ENCODE measurements around the gene NHSL2.
A peak's percentile ranks its signal among the peaks of the same experiment; 100 is the strongest.

Gene NHSL2

DNA sequence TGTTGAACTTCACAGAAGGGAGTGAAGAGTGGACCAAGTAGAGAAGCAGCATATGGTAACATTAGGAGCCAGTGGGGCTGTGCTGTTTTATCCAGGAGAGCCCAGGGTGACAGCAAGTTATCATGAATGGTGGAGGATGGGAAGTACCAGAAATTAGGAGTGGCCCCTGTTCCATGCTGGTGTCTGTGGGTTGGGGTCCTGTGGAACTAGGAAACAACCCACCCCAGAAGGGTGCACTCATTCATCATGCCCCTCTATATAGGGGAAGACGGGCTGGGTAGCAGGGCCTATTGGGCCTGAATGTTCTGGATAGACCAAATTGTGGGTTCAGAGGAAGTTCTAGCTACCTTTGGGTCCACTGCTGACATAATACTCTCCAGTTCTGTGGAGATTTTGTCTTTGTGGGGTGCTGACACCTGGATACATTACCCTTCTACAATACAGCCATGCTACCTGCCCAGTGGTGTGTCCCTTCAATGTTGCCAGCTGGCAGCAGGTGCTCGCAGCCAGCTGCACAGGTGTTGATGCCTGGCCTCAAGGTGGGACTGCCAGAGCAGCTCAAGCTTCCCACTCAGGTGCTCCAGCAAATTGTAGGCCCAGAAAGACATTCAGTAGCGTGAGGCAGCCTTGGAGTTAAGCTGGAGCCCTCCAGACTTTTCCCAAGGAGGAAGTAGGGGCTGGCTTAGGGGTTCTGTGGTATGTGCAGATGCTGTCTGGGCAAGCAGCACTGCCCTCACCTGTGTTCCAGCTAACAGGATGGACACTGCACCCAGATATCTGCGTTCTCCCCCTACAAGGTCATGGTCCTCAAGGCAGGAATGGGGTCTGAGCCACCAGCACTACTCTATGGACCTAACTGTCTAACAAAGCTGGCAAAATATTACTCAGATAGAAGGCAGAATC, 106.5 kb downstream of the NHSL2 start:
- H3K9me3 Mint-ChIP-seq: no peaks in the 10 kb centered on the region
- H3K4me1 Mint-ChIP-seq: no peaks in the 10 kb centered on the region
- no peak for DNase-seq (ENCODE audit: low spot score in 2 of 2)
- H3K27me3 Mint-ChIP-seq: no peaks in the 10 kb centered on the region
- no peak for ATAC-seq (replicated peaks; ENCODE audit: extremely low read depth, poor library complexity, severe bottlenecking)
- no peak overlapping the region for H3K4me3 Mint-ChIP-seq
- H3K36me3 Mint-ChIP-seq (ENCODE audit: insufficient read depth): no peaks in the 10 kb centered on the region
- H3K27ac Mint-ChIP-seq (ENCODE audit: low read depth): no peak overlapping the region

DNA sequence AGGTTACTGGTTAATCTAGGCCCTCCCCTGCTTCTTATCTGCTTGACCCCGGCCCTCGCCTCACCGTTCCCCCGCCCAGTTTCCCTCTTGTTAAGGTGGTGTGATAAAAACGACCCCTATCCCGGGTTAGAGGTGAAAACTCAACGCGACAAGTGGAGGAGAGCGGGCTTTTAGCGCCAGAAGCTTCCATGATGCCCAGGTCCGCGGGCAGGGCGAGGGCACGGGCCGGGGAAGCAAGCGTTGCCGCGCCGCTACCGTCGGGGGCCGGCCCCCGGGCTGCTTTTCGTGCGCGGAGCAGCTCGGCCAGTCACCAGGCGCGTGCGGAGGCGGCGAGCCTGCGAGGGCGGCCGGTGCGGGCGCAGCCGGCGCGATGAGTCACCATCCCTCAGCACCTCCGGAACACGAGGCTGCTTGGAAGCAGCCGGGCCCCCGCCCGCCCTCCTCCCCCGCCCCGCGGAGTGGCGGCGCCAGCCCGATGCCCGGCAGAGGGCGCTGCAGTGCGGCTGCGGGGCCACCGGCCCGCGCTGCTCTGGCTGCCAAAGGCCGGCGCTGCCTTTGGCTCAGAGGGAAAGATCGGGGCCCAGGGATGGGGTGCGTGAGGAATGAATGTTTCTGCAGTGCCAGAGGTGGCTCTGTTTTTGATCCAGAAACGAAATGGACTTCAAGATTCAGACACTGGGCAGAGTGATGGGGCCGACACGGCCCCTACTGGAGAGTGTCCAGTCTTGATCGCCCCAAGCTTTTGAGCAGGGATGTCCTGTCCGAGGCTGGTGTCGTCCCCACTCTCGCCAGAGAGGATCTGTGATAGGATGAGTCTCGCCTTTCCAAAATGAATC, 107.8 kb downstream of the NHSL2 start:
- no peaks in the 10 kb centered on the region for H3K27me3 Mint-ChIP-seq
- ATAC-seq (replicated peaks; ENCODE audit: extremely low read depth, poor library complexity, severe bottlenecking) (peak; percentile 96), DNase-seq (ENCODE audit: low spot score in 2 of 2) (peak; percentile 62 to 63)
- no peaks in the 10 kb centered on the region for H3K36me3 Mint-ChIP-seq (ENCODE audit: insufficient read depth)
- peak overlapping the region; percentile 59 for H3K27ac Mint-ChIP-seq (ENCODE audit: low read depth)
- peak overlapping the region; percentile 20 for H3K4me3 Mint-ChIP-seq
- no peaks in the 10 kb centered on the region for H3K4me1 Mint-ChIP-seq
- H3K9me3 Mint-ChIP-seq: no peaks in the 10 kb centered on the region

DNA sequence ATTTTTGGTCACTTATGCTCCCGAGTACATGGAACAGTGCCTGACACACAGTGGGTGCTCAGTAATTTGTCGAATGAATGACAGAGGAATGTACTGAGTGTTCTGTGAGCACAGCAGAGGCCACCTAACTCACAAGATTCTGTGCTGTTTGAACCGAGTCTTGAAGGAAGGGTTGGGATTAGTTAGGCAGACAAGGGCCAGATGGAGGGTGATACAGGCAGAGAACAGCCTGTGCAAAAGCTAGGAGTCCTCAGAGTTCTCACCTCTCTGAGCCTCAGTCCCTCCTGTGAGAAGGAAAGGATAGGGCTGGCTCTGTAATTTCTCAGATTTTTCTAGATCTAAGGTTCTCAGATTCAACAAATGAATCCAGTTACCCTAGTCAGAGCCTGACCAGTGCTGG, 108.8 kb downstream of the NHSL2 start:
- ATAC-seq (replicated peaks; ENCODE audit: extremely low read depth, poor library complexity, severe bottlenecking) (no peak), DNase-seq (ENCODE audit: low spot score in 2 of 2) (no peak)
- Mint-ChIP-seq H3K9me3 (no peaks in the 10 kb centered on the region), H3K27ac (ENCODE audit: low read depth) (no peak overlapping the region), H3K27me3 (no peaks in the 10 kb centered on the region), H3K4me1 (no peaks in the 10 kb centered on the region), H3K36me3 (ENCODE audit: insufficient read depth) (no peaks in the 10 kb centered on the region), H3K4me3 (no peak overlapping the region)

DNA sequence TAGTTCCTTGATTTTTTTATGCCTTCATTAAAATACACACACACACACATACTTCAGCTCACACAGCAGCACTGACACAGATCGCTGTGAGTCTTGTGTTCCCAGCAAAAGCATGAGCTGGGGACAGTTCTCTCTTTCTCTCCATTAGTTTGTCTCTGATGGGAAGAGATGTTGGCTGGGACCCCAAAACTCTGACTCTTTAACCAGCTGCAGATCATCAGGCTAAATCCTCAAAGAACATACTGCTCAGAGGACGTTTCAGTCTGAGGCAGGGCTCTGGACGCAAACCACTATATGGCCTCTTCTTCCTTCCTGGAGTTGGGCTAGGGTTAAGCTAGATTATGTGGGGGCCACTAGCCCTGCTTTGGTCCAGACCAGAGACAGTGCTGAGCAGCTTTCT, 109.6 kb downstream of the NHSL2 start:
- H3K4me3 Mint-ChIP-seq: no peak overlapping the region
- ATAC-seq (replicated peaks; ENCODE audit: extremely low read depth, poor library complexity, severe bottlenecking): no peak
- no peaks in the 10 kb centered on the region for H3K27me3 Mint-ChIP-seq
- H3K9me3 Mint-ChIP-seq: no peaks in the 10 kb centered on the region
- no peak overlapping the region for H3K27ac Mint-ChIP-seq (ENCODE audit: low read depth)
- no peaks in the 10 kb centered on the region for H3K4me1 Mint-ChIP-seq
- H3K36me3 Mint-ChIP-seq (ENCODE audit: insufficient read depth): no peaks in the 10 kb centered on the region
- no peak for DNase-seq (ENCODE audit: low spot score in 2 of 2)

DNA sequence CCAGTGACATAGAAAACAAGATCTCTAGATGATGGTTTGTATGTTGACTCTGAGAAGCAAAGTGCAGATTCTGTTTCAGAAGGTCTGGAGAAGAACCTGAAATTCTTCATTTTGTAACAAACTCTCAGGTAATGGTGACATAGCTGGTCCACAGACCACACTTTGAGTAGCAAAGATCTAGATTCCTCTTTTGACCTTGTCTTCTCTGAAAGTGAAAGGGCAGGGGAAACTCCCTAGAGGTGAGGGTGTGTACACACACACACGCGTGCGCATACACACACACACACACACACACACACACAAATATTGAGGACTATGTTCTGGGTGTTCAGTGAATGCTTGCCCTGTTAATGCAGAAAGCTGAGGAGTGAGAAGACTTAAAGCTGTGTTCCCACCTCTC, 110.1 kb downstream of the NHSL2 start:
- Mint-ChIP-seq H3K27ac (ENCODE audit: low read depth) (peak overlapping the region; percentile 22), H3K9me3 (no peaks in the 10 kb centered on the region), H3K36me3 (ENCODE audit: insufficient read depth) (no peaks in the 10 kb centered on the region), H3K4me3 (no peak overlapping the region), H3K27me3 (no peaks in the 10 kb centered on the region), H3K4me1 (no peaks in the 10 kb centered on the region)
- ATAC-seq (replicated peaks; ENCODE audit: extremely low read depth, poor library complexity, severe bottlenecking): no peak
- no peak for DNase-seq (ENCODE audit: low spot score in 2 of 2)

DNA sequence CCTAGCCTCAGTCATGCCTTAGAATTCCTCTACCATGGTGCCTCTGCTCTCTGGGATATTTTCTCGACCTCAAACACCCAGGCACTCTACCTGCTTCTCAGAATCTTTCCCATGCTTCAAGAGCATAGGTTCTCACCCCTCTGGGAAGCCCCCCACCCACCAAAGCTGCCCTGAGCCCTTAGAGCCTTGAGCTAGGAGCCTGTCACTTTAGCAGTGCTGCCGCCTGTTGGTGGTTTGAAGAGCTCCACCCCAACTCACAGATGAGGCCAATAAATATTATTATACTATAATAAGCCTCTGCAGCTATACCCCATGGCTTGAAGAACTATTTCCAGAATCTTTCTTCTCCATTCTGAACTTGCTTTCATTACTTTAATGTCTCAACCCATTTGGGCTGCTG, 111.3 kb downstream of the NHSL2 start:
- Mint-ChIP-seq H3K4me1 (peaks cover 11% of the 10 kb centered on the region), H3K27me3 (no peaks in the 10 kb centered on the region), H3K27ac (ENCODE audit: low read depth) (no peak overlapping the region), H3K4me3 (no peak overlapping the region), H3K9me3 (no peaks in the 10 kb centered on the region), H3K36me3 (ENCODE audit: insufficient read depth) (no peaks in the 10 kb centered on the region)
- DNase-seq (ENCODE audit: low spot score in 2 of 2) (no peak), ATAC-seq (replicated peaks; ENCODE audit: extremely low read depth, poor library complexity, severe bottlenecking) (no peak)

DNA sequence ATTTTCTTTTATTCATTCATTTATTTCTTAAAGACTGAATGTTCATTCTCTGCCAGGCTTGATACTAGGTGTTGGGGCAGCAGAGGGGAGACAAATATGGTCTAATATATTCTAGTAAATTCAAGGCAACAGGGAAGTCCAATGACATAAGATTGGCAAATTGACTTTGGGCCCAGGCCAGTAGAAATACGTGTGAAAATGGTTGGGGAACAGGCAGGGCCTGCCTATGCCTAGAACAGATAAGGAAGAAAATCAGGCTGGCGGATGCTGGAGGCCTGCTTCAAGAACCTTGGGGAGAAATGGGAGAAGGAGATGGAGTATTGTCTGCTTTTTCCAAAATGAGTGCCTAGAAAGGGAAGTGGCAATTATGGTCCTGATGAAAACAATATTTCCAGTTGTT, 112.4 kb downstream of the NHSL2 start:
- Mint-ChIP-seq H3K27me3 (no peaks in the 10 kb centered on the region), H3K9me3 (no peaks in the 10 kb centered on the region), H3K4me1 (peaks cover 12% of the 10 kb centered on the region), H3K27ac (ENCODE audit: low read depth) (no peak overlapping the region), H3K4me3 (no peak overlapping the region), H3K36me3 (ENCODE audit: insufficient read depth) (no peaks in the 10 kb centered on the region)
- ATAC-seq (replicated peaks; ENCODE audit: extremely low read depth, poor library complexity, severe bottlenecking) (no peak), DNase-seq (ENCODE audit: low spot score in 2 of 2) (no peak)

DNA sequence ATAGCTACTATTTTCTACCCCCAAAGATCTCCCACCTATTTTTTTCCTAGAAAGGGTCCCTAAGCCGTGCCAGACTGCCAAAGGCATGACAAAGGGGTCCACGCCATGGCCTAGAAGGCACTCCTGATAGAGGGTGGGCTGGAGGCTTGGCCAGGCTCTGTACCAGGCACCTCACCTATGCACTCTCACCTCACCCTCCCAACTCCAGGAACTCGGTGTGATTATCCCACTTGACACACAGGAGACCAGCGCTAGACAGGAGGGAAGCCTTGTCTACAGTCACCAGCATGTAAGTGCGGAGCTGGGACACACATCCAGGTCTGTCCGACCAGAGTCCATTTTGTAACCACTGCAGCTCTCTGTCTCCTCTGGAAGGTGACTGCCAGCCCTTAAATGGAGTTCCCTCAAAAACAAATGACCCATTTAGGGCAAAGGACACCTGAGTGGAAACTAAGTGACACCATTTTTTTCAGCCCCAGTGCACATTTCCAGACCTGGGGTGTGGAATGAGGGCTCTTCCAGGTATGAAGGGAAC, 114.7 kb downstream of the NHSL2 start:
- H3K4me1 Mint-ChIP-seq: peaks cover 12% of the 10 kb centered on the region
- no peak overlapping the region for H3K27ac Mint-ChIP-seq (ENCODE audit: low read depth)
- H3K27me3 Mint-ChIP-seq: no peaks in the 10 kb centered on the region

DNA sequence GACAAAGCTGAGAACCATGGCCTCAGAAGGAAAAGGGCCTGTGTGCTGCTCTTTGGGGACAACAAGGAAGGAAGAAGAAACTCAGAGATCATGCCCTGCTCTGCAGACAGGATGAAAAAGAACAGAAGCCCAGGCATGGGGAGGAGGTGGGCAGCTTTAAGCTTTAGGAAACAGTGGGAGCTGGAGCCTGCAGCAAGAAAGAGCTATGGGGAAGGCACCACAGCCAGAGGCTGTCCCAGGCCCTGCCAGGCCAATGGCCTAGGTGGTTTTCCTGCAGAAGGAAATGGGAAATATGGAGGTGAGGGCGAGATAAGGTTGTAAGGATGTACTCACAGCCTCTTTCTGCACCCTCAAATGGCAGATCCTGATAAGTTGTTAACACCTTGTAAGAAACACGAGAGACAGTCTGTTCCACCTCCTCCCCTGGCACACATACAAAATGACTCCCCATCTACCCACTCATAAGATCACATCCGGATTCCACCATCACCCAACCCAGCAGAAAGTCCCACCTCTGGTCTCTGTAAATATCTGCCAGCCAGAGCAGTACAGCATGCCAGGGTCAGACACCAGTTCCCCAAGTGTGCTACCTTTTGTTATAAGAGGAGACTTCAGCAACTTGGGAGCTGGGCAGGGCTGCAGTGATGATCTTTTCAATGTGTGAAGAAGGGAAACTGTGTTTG, 115.8 kb downstream of the NHSL2 start:
- peak overlapping the region; percentile 57 for H3K27ac Mint-ChIP-seq (ENCODE audit: low read depth)

More for the DNA sequence above, 114.7 kb downstream of the NHSL2 start:
- no peak for ATAC-seq (replicated peaks; ENCODE audit: extremely low read depth, poor library complexity, severe bottlenecking)
- H3K36me3 Mint-ChIP-seq (ENCODE audit: insufficient read depth): no peaks in the 10 kb centered on the region
- no peak overlapping the region for H3K4me3 Mint-ChIP-seq
- DNase-seq (ENCODE audit: low spot score in 2 of 2): no peak
- no peaks in the 10 kb centered on the region for H3K9me3 Mint-ChIP-seq

DNA sequence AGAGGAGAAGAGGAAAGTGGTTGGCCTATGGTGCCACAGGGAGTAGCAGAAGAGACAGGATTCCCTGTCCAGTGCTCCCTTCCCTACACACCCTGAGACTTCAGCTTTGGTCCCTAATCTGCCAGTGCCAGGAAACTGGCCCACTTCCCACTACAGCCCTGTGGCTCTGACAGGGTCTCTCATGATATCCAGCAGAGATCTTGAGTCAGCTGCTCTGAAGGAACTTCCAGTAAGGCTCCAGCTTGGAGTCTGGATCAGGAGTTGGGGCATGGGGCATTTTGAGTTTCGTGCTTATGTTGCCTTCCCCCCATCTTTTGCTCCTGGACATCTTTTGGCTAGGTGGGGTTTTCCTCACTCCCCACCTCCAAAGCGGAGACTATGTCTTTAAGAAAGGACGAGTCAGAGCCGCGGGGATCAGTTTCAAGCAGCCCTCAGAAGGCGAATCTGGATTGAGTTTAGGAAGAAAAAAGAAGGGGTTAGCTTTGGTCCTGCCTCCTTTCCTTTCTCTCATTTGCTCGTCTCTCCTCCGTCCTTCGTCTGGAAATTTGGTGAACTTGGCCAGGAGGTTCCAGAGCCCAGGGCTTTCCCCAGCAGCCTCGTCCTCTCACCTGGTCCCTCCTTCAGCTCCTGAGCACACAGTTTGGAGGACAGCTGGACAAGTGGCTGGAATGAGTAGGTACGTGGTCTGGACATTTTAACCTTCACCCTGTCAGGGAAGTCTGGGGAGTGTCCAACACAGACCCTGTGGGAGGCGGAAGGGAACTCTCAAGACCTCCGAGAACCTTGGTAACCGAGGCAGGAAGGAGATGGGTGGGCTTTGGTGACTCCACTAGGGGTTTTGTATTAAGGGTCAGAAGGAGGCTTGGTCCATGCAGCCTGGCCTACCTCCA, 116.6 kb downstream of the NHSL2 start:
- H3K27me3 Mint-ChIP-seq: no peaks in the 10 kb centered on the region
- ATAC-seq (replicated peaks; ENCODE audit: extremely low read depth, poor library complexity, severe bottlenecking) (no peak), DNase-seq (ENCODE audit: low spot score in 2 of 2) (no peak)
- no peak overlapping the region for H3K4me3 Mint-ChIP-seq
- H3K27ac Mint-ChIP-seq (ENCODE audit: low read depth): no peak overlapping the region
- peaks cover 12% of the 10 kb centered on the region for H3K4me1 Mint-ChIP-seq
- H3K36me3 Mint-ChIP-seq (ENCODE audit: insufficient read depth): no peaks in the 10 kb centered on the region
- H3K9me3 Mint-ChIP-seq: no peaks in the 10 kb centered on the region

More for the DNA sequence above, 115.8 kb downstream of the NHSL2 start:
- Mint-ChIP-seq H3K27me3 (no peaks in the 10 kb centered on the region), H3K4me1 (peaks cover 12% of the 10 kb centered on the region), H3K36me3 (ENCODE audit: insufficient read depth) (no peaks in the 10 kb centered on the region), H3K9me3 (no peaks in the 10 kb centered on the region), H3K4me3 (no peak overlapping the region)
- DNase-seq (ENCODE audit: low spot score in 2 of 2): no peak
- ATAC-seq (replicated peaks; ENCODE audit: extremely low read depth, poor library complexity, severe bottlenecking): peak; percentile 80

DNA sequence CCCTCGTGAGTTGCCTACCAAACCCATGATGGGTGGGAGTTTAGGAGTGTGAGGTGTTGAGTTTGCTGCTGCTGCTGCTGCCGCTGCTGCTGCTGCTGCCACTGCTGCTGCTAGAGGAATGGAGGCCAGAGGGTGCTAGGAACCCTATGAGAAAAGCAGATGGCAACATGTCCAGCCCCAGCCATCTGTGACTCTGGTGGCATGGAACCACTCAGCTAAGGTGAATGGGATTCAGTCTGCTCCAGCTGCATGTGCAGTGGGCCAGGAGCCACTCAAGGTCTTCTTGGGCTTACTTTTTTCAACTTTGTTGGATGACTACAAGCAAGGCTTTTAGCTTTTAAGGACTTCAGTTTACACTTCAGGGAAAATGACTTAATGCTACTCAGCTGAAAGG, 117.3 kb downstream of the NHSL2 start:
- Mint-ChIP-seq H3K36me3 (ENCODE audit: insufficient read depth) (no peaks in the 10 kb centered on the region), H3K4me3 (no peak overlapping the region), H3K27me3 (no peaks in the 10 kb centered on the region), H3K4me1 (peaks cover 12% of the 10 kb centered on the region), H3K27ac (ENCODE audit: low read depth) (no peak overlapping the region), H3K9me3 (no peaks in the 10 kb centered on the region)
- DNase-seq (ENCODE audit: low spot score in 2 of 2) (no peak), ATAC-seq (replicated peaks; ENCODE audit: extremely low read depth, poor library complexity, severe bottlenecking) (no peak)
